Neural progenitor cell (in vitro differentiated cells): Measurements from ENCODE around the gene AHNAK2. TPM values are rescaled to one million over a fixed set of nuclear protein-coding genes. Genes with fewer than 3 reads are reported as not detected.

Experiments
- DNase-seq: peaks from one replicate; pipeline ENCODE4 v3.0.0-alpha.2; 2016; ENCODE audit warnings: low spot score
- H2AFZ ChIP-seq: fragments of 200-600 bp; sonication (generic); replicated peaks from 2 replicates; pipeline ENCODE4 v1.6.1; 2016; ENCODE audit warnings: antibody characterized with exemption
- H3F3A ChIP-seq: fragments of 200-600 bp; sonication (generic); 2 replicates; pipeline ENCODE4 v1.6.1; 2016; ENCODE audit warnings: antibody characterized with exemption, low read depth
- H3K27ac ChIP-seq: fragments of 200-600 bp; sonication (generic); 2 replicates; pipeline ENCODE4 v1.5.1; 2016; ENCODE audit warnings: mild to moderate bottlenecking
- H3K27me3 ChIP-seq: fragments of 200-600 bp; sonication (generic); 2 replicates; pipeline ENCODE4 v1.6.1; 2016; ENCODE audit warnings: mild to moderate bottlenecking, moderate library complexity
- H3K36me3 ChIP-seq: fragments of 200-600 bp; sonication (generic); 2 replicates; pipeline ENCODE4 v1.5.1; 2016
- H3K4me1 ChIP-seq: fragments of 200-600 bp; sonication (generic); 2 replicates; pipeline ENCODE4 v1.6.1; 2016; ENCODE audit warnings: mixed run types
- H3K4me2 ChIP-seq: fragments of 200-600 bp; sonication (generic); 2 replicates; pipeline ENCODE4 v1.6.1; 2016
- H3K4me3 ChIP-seq: fragments of 200-600 bp; sonication (generic); 2 replicates; pipeline ENCODE4 v1.5.1; 2016
- H3K79me2 ChIP-seq: fragments of 200-600 bp; sonication (generic); 2 replicates; pipeline ENCODE4 v1.6.1; 2016; ENCODE audit warnings: low read depth
- H3K9ac ChIP-seq: fragments of 200-600 bp; sonication (generic); 2 replicates; pipeline ENCODE4 v1.6.1; 2016
- H3K9me3 ChIP-seq: fragments of 200-600 bp; sonication (generic); 2 replicates; pipeline ENCODE4 v1.5.1; 2016; ENCODE audit warnings: low read depth
- H4K20me1 ChIP-seq: fragments of 200-600 bp; sonication (generic); 2 replicates; pipeline ENCODE4 v1.6.1; 2016; ENCODE audit warnings: low read depth
- H3K27ac Mint-ChIP-seq: 3 replicates; pipeline ENCODE4 v1.8.0; 2021; ENCODE audit warnings: mixed read lengths
- H3K27me3 Mint-ChIP-seq: 2 replicates; pipeline ENCODE4 v1.8.0; 2022; ENCODE audit warnings: low read depth, mild to moderate bottlenecking, inconsistent platforms, moderate library complexity, mixed read lengths; ENCODE audit not compliant: insufficient read depth
- H3K36me3 Mint-ChIP-seq: 3 replicates; pipeline ENCODE4 v1.8.0; 2021; ENCODE audit warnings: mixed read lengths
- H3K4me1 Mint-ChIP-seq: 3 replicates; pipeline ENCODE4 v1.8.0; 2021; ENCODE audit warnings: mixed read lengths
- H3K4me3 Mint-ChIP-seq: 3 replicates; pipeline ENCODE4 v1.8.0; 2021; ENCODE audit warnings: mild to moderate bottlenecking, moderate library complexity, mixed read lengths
- H3K9me3 Mint-ChIP-seq: 3 replicates; pipeline ENCODE4 v1.8.0; 2020; ENCODE audit warnings: mixed read lengths
- EZH2 ChIP-seq: fragments of 200-600 bp; sonication (generic); IDR thresholded peaks from 2 replicates; pipeline ENCODE4 v1.6.1; 2017; ENCODE audit warnings: antibody characterized with exemption, mild to moderate bottlenecking, moderate library complexity
- EZH2phosphoT487 ChIP-seq: fragments of 200-600 bp; sonication (generic); IDR thresholded peaks from 2 replicates; pipeline ENCODE4 v1.6.1; 2017; ENCODE audit warnings: antibody characterized with exemption
- total RNA-seq: library from RNA; depleted of rRNA; stranded (reverse); fragments of >200 nt; gene quantifications from 2 replicates; pipeline ENCODE4 v1.2.3, GENCODE V29; 2015; ENCODE audit warnings: low replicate concordance
- TF ChIP-seq, protein P1 (sequence below): fragments of 200-600 bp; sonication (generic); IDR thresholded peaks from 2 replicates; pipeline ENCODE4 v1.5.1; 2017; ENCODE audit warnings: antibody characterized with exemption, mild to moderate bottlenecking

Gene AHNAK2
- total RNA-seq, 1 donor from 2014 or later, result 0.77 TPM

DNA sequence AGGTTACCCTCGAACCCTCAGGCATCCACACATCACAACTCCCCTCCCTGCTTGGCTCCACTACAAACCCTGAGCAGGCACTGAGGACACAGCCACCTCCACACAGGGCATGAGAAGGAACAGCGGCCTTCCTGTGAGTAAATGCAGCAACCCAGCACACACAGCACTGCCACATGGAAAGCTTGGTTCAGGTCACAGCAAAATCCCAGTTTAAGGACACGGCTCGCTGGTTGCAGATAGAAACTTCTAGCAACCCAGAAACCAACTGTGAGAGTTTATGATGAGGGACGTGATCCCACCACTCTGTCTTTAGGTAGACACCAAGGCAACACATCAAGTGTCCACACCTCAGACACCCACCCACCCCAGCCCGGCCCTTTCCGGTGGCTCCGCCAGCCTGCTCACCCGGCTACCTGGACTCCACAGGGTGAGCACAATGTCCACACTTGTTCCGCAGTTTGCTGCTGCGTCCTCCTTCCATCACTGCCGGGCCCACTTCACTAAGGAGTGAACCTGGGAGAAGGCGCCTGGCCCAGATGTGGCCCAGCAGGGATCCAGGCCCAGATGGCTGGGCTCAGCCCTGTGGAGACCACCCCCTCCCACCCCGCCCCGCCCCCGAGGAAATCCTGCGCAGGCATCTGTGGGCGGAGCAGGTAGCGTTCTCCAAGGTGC, 29.6 kb upstream of the AHNAK2 start:
- Histone ChIP-seq H4K20me1 (peaks cover 64% of the 10 kb centered on the region), H3K9me3 (no peaks in the 10 kb centered on the region), H3K79me2 (peaks cover 47% of the 10 kb centered on the region), H3K4me3 (no peak overlapping the region), H3K9ac (no peak overlapping the region), H3K4me1 (no peaks in the 10 kb centered on the region), H2AFZ (no peak overlapping the region), H3K4me2 (no peak overlapping the region), H3K27me3 (no peaks in the 10 kb centered on the region), H3K36me3 (no peaks in the 10 kb centered on the region), H3K27ac (peak overlapping the region; percentile 53), H3F3A (peaks cover 24% of the 10 kb centered on the region)
- H3K4me1 Mint-ChIP-seq, result peaks cover 10% of the 10 kb centered on the region
- no peak for DNase-seq
- H3K4me3 Mint-ChIP-seq, result no peak overlapping the region
- TF ChIP-seq EZH2, result no peak
- TF ChIP-seq, protein P1, sequence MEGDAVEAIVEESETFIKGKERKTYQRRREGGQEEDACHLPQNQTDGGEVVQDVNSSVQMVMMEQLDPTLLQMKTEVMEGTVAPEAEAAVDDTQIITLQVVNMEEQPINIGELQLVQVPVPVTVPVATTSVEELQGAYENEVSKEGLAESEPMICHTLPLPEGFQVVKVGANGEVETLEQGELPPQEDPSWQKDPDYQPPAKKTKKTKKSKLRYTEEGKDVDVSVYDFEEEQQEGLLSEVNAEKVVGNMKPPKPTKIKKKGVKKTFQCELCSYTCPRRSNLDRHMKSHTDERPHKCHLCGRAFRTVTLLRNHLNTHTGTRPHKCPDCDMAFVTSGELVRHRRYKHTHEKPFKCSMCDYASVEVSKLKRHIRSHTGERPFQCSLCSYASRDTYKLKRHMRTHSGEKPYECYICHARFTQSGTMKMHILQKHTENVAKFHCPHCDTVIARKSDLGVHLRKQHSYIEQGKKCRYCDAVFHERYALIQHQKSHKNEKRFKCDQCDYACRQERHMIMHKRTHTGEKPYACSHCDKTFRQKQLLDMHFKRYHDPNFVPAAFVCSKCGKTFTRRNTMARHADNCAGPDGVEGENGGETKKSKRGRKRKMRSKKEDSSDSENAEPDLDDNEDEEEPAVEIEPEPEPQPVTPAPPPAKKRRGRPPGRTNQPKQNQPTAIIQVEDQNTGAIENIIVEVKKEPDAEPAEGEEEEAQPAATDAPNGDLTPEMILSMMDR, result no peak
- TF ChIP-seq EZH2phosphoT487, result no peak
- peaks cover 2% of the 10 kb centered on the region for H3K27me3 Mint-ChIP-seq
- no peaks in the 10 kb centered on the region for H3K9me3 Mint-ChIP-seq
- H3K27ac Mint-ChIP-seq, result no peak overlapping the region
- peaks cover 8% of the 10 kb centered on the region for H3K36me3 Mint-ChIP-seq

DNA sequence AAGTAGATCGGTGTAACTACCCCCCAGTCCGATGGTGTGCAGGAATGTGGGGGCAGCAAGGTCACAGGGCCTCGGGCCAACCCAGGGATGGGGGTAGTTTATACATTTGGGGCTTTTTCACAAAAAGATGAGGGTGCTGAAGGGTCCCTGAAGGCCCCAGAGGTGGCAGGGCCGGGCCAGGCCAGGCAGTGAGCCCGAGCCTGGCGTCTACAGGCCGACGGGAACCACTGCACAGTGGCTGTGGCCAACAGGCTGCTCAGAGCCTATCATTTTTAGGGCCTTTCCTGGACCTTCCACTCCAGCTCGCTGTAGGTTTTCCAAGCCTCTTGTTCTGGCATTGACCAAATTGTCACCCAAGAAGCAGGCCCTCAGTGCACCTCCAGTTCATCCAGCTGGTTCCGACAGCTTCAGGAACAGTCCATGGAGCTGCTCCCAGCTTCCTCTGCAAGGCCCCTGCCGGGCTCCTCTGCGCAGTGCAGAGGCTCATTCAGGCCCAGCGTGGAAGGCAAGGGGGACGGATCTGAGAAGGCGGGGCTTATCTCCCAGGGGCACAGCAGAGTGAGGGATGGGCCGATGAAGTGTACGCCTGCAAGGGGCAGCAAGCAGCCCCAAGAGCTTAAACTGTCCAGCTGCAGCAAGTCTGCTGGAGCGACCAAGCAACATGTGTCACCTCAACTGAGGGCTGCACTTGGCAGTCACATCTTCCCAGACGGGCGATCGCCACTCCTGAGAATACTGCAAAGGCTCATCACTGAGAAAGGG, 28.8 kb upstream of the AHNAK2 start:
- H2AFZ ChIP-seq, result no peak overlapping the region
- DNase-seq, result no peak
- no peak overlapping the region for H3K4me3 ChIP-seq
- no peak overlapping the region for H3K9ac ChIP-seq
- TF ChIP-seq EZH2phosphoT487 (no peak), EZH2 (no peak)
- TF ChIP-seq, protein P1, result no peak
- Mint-ChIP-seq H3K4me3 (peak overlapping the region; percentile 57), H3K27me3 (peaks cover 2% of the 10 kb centered on the region), H3K27ac (no peak overlapping the region), H3K4me1 (peaks cover 5% of the 10 kb centered on the region), H3K36me3 (peaks cover 8% of the 10 kb centered on the region), H3K9me3 (no peaks in the 10 kb centered on the region)
- peaks cover 21% of the 10 kb centered on the region for H3F3A ChIP-seq
- no peak overlapping the region for H3K4me2 ChIP-seq
- H3K27ac ChIP-seq, result peak overlapping the region; percentile 53
- H3K36me3 ChIP-seq, result no peaks in the 10 kb centered on the region
- no peaks in the 10 kb centered on the region for H3K9me3 ChIP-seq
- H3K27me3 ChIP-seq, result no peaks in the 10 kb centered on the region
- H3K79me2 ChIP-seq, result peaks cover 40% of the 10 kb centered on the region
- H3K4me1 ChIP-seq, result no peaks in the 10 kb centered on the region
- peaks cover 57% of the 10 kb centered on the region for H4K20me1 ChIP-seq

DNA sequence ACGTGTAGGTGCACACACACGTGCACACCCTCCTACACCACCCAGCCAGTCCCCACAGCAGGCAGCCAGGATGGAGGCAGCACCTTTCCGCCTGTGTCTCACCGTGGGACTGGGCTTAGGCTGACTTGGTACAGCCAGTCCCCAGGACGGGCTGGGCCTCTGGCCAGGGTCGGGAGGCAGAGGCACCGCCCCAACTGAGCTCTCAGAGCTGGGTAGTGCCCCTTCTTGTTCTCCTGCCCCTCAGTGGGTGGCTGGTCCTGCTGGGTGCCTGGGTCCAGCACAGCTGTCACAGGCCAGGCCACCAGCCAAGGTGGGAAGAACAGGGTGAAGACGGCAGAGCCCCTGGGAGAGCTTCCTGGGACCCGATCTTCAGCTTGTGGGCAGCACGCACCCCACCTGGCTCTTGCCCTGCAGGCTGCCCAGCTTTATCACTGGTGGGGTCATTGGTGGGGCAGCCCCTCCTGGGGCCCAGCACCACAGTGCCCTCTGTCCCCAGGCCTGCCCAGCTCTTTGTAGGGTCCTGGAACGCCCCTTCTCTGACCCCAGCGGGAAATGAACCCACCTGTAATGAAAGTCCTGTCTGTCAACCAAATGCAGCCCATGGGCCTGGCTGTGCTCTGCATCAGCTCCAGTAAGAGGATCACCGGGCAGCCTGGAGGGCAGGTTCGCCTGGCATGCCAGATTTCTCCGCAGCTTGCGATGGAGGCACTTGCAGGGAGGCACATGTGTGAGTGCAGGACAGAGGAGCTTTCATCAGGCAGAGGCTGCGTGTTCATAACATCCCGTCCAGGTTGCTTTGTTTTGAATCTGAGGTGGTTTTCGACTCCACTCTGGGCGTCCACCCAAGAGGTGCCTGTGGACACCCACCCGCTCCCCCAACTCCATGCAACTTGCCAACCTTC, 28.0 kb upstream of the AHNAK2 start:
- Histone ChIP-seq H3K9me3 (no peaks in the 10 kb centered on the region), H2AFZ (no peak overlapping the region), H3K27ac (no peak overlapping the region), H3K4me3 (no peak overlapping the region), H3K36me3 (no peaks in the 10 kb centered on the region), H3K9ac (no peak overlapping the region), H3K4me2 (no peak overlapping the region), H3K4me1 (no peaks in the 10 kb centered on the region), H3K79me2 (peaks cover 31% of the 10 kb centered on the region), H4K20me1 (peaks cover 48% of the 10 kb centered on the region), H3K27me3 (no peaks in the 10 kb centered on the region), H3F3A (peaks cover 21% of the 10 kb centered on the region)
- no peaks in the 10 kb centered on the region for H3K27me3 Mint-ChIP-seq
- no peak for DNase-seq
- H3K36me3 Mint-ChIP-seq, result peaks cover 8% of the 10 kb centered on the region
- no peak overlapping the region for H3K27ac Mint-ChIP-seq
- H3K4me3 Mint-ChIP-seq, result peak overlapping the region; percentile 57
- no peaks in the 10 kb centered on the region for H3K9me3 Mint-ChIP-seq
- H3K4me1 Mint-ChIP-seq, result peaks cover 2% of the 10 kb centered on the region
- TF ChIP-seq EZH2 (no peak), EZH2phosphoT487 (no peak)
- TF ChIP-seq, protein P1, result no peak
